ENCODE measurements around the gene CPS1.

The CPS1 gene

DNA sequence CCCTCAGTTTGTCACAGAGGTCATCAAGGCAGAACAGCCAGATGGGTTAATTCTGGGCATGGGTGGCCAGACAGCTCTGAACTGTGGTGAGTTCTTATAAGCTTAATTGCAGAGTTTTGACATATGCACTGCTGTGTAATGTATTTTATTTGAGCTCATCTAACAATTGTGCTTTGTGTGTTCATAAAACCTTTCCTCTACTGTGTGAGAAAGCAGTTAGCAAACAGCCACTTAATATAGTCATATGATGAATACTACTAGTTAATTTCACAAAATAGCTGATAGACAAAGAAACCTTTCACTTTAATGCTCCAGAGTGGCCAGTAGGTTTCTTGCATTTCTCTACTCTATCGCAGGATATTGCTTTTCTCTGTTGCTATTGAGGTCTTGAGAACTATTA is 43.1 kb downstream of the CPS1 start:
- no peak for DNase-seq (ENCODE audit: extremely low read depth in 1 of 2, low read depth in 1 of 2)

DNA sequence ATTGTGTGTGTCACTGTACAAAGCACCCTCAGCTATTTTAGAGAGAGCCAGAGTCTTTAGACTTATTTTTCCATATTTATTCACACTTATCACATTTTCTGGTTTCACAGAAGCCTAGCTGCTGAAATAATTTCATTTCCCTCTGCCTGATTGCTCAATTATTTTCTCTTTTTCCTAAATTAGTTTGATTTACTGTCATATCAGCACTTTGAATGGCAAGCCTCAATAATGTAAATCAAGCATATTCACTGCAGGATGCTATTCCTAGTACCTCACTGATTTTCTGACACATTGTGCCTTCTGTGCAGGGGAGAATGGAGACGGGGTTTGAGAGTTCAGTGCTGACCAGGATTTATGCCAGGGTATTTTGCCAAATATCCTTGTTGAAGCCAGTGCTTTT is 48.3 kb downstream of the CPS1 start:
- no peak for DNase-seq (ENCODE audit: extremely low read depth in 1 of 2, low read depth in 1 of 2)

DNA sequence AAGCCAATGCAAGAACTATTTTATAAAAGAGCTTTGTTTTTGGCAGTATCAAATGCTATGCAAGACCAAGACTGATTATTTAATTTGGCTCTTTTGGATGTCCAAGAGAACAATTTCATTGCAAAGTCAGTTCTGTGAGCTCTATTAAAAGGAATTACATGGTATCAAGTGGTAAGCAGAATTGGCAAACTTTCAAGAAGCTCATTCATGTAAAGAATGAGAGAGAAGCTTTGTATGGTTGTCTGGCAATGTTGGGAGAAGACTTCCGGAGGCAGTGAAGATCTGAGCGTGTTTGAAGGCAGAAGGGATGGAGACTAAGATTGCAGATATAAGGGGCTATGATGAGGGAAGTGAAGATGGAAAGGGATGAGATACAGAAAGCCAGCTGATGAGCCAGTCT is 49.6 kb downstream of the CPS1 start:
- no peak for DNase-seq (ENCODE audit: extremely low read depth in 1 of 2, low read depth in 1 of 2)

DNA sequence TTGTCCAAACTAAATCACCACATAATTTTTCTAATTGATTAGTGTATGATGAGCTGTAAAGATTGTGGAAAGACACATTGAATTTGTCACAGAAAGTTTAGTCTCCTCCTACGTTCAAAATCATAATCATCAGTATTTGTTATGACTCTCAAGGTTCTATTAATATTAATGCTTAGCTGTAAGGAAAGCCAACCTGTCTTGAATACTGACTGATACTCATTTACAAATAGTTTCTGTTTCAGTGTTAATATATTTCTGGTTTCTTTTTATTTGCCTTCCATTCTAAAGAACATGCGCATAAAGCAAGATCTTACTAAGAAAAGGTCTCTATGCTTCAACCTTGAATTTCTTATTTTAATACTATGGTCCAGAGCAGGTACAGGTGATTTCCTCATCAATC is 55.1 kb downstream of the CPS1 start:
- DNase-seq (ENCODE audit: extremely low read depth in 1 of 2, low read depth in 1 of 2): no peak

DNA sequence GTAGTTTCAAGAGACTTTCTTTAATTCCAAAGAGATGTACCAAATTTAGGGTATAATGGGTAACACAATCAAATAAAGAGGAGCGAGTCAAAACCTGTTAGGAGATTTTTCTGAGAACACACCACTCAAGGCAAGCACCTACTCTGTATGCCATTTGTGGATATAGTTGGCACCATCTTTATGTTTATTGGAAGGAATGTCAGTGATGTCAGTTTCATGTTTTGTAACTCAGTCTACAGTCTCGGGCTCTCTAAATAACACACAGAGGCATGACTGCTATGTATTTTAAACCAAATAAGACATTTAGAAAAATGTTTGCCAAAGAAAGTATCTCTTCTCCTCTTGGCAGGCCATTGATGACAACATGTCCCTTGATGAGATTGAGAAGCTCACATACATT is 59.7 kb downstream of the CPS1 start:
- no peak for DNase-seq (ENCODE audit: extremely low read depth in 1 of 2, low read depth in 1 of 2)

DNA sequence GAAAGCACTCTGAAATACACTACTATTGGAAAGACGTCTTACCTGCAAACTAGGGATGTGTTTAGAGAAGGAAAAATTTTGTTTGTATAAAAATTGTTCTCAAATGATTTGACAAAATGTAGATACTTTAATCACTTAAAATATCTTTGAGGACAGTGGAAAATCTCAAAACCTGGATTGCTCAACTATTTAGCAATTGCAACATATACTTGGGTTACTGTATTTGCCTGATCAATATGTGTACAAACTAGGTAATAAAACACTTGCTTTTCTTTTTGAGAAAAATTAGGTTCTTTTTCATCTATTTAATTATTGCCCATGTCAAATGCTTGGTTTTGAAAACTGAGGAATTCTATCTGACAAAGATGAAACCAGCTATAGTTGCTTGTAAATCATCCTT is 60.9 kb downstream of the CPS1 start:
- DNase-seq (ENCODE audit: extremely low read depth in 1 of 2, low read depth in 1 of 2): no peak

DNA sequence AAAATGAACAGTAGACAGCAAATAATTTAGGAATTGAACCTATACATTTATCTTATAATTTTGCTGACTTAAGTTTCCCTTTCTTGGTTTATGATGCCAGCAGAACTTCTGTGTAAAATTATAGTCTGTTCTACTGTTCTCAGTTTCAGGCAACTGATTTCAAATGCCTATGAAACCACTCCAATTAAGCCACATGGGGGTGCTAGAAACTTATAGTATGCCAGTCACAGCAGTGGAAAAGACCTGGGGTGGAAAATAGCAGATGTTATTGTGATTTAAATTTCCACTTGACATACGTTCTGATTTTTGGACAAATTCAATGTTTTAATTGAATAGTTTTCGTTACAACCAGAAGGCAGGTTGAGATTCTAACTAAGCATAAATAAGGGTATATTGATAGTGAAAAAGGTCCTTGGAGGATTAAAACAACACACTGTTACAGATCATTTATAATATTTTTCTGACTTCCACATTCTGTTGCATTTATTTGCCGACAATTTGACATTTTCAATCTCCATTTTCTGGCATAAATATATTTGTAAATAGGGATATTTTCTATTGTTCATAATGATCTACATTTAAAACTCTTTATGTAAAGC is 61.4 kb downstream of the CPS1 start:
- DNase-seq (ENCODE audit: extremely low read depth in 1 of 2, low read depth in 1 of 2): no peak

DNA sequence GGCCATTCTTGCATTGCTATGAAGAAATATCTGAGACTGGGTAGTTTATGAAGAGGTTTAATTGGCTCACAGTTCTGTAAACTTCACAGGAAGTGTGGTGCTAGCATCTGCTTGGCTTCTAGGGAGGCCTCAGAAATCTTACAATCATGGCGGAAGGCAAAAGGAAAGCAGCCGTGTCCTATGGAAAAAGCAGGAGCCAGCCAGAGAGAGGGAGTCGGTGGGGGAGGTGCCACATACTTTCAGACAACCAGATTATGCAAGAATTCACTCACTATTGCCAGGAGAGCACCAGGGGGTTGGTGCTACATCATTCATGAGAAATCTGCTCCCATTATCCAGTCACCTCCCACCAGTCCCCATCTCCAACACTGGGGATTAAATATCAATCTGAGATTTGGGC is 64.1 kb downstream of the CPS1 start:
- no peak for DNase-seq (ENCODE audit: extremely low read depth in 1 of 2, low read depth in 1 of 2)

DNA sequence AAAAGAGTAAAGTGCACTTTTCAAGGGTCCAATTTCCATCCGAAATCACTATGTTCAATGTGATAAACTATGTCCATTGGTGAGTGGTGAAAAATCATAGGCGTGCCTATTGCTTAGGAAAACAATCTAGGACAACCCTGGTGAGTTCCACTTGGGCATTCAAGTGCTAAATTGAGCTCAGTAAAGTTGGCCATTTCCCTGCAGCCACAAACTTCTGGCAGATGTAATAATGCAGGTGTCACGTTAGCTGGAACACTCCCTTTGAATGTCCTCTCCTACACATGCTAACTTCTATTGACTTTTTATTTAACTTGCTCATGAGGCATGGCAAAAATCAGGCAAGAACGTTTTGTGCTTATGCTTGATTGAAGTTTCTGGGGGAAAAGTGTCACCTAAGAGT is 67.1 kb downstream of the CPS1 start:
- DNase-seq (ENCODE audit: extremely low read depth in 1 of 2, low read depth in 1 of 2): no peak

DNA sequence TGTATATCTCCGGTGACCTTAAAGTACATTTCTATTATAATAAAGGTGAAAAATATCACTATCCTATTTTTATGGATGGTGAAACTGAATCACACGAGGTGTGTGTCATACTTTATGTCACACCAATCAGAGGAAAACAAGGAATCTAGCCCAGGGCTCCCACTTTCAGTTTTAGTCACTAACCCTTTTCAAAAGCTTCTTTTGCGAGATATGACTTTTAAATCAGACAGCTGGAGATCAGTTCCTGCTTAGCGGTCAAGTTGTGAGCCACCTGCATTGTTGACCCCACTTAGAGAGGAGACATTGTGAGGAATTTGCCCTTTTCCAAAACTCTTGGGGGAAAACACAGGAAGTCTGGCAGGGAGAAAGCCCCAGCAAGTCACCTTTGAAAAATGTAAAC is 70.5 kb downstream of the CPS1 start:
- no peak for DNase-seq (ENCODE audit: extremely low read depth in 1 of 2, low read depth in 1 of 2)

DNA sequence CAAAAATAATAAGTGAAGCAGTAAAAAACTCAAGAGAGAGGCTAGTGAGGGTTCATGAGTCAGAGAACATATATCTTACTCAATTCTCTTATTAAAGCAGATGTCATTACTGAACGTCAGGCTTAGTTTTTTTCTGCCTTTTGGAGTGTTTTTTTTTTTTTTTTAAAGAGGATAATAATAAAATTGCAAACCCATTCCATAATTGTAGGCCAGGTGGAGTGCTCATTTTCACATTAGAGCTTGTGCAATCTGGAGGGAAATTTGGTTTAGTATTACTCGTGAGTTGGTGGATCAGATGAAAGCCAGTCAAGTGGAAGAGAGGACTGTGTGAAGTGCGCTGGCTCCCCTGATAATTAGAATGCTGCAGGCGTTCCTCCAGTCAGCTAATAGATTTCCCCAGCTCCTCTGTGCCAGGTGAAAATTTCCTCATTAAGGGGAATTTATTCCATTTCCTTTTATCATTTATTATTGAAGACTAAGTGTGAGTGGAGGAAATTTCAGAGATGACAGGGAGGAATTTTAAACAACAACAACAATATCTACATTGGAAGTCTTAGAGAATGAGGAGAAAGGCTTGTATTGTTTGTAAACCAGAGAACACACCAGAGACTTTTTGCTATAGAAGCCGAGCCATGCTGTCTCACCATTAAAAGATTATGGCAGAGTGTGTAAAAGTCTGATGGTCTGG is 74.6 kb downstream of the CPS1 start:
- no peak for DNase-seq (ENCODE audit: extremely low read depth in 1 of 2, low read depth in 1 of 2)

DNA sequence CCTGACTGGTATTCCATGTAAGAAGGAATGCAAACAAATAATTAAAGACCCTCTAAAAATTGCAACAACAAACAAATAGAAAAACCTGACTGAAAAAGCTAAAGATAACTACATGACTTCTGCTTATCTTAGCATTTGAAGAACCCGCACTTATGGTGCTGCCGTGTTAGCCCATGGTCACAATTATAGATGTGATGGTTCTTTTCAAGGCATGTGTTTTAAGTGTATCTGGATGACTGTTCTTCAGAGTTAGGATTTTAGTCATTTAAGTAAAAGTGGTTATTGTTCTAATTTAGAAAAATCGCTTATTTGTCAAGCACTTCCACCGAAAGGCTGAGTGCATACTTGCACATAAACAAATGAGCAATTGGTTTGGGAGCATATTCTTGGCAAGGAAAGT is 77.3 kb downstream of the CPS1 start:
- no peak for DNase-seq (ENCODE audit: extremely low read depth in 1 of 2, low read depth in 1 of 2)

DNA sequence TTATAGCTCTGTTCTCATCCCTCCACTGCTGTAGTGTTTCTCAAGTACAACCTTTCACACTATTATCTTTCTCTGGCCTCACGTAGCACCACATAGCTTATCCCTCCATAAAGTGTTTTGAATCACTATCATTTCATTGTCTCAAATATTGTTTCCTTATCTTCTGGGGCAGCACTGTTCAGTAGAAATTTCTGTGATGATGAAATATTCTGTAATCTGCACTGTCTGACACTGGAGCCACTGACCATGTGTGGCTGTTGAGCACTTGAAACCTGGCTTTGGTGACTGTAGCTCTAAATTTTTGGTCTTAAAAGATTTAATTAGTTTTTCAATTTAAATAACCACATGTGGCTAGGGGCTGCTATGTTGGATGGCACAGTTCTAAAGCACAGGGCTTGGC is 78.9 kb downstream of the CPS1 start:
- no peak for DNase-seq (ENCODE audit: extremely low read depth in 1 of 2, low read depth in 1 of 2)

DNA sequence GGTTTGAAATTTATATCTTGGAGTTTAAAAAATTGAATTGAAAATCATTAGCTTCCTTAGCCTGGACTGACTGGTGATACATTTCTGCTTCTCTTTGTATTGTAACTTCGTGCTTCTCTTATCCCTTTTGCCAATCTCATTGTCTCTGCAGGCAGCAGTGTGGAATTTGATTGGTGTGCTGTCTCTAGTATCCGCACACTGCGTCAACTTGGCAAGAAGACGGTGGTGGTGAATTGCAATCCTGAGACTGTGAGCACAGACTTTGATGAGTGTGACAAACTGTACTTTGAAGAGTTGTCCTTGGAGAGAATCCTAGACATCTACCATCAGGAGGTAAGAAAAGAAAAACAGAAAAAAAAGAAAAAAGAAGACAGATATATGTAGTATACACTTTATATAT is 85.9 kb downstream of the CPS1 start:
- no peak for DNase-seq (ENCODE audit: extremely low read depth in 1 of 2, low read depth in 1 of 2)

DNA sequence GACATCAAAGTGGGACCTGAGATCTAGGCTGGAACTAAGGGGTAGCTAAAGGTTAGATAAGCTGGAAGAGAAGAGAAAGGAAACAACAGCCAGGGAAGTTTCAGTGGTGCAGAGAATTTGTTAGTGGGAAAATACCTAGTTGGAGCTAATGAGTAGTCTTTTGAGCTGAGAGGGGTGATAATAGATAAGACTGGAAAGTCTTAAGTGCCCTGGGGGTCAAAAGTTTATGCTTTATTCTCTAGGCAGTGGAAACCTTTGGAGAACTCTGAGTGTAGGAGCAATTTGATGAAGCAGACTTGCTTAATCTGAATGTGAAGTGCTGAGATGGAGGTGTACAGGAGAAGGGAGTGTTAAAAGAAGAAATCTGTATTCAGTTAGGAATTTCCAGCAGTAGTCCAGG is 90.8 kb downstream of the CPS1 start:
- no peak for DNase-seq (ENCODE audit: extremely low read depth in 1 of 2, low read depth in 1 of 2)

DNA sequence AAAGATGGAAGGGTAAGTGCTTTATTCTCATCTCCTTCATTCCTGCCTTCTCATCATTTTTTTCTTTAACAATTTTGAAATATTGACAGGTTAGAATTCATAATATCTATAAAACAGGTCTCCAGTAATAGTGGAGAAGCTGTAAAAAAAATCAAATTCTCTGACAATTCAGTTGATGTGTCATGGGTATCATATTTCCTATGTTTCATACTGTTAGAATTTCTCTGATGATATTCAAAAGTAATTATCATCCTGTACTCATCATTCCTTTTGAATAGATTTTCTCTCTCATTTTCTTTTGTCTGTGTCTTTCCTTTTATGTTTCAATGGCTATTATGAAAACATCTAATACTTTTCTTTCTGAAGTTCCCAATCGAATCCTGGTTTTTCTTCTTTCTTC is 97.7 kb downstream of the CPS1 start:
- no peak for DNase-seq (ENCODE audit: extremely low read depth in 1 of 2, low read depth in 1 of 2)

DNA sequence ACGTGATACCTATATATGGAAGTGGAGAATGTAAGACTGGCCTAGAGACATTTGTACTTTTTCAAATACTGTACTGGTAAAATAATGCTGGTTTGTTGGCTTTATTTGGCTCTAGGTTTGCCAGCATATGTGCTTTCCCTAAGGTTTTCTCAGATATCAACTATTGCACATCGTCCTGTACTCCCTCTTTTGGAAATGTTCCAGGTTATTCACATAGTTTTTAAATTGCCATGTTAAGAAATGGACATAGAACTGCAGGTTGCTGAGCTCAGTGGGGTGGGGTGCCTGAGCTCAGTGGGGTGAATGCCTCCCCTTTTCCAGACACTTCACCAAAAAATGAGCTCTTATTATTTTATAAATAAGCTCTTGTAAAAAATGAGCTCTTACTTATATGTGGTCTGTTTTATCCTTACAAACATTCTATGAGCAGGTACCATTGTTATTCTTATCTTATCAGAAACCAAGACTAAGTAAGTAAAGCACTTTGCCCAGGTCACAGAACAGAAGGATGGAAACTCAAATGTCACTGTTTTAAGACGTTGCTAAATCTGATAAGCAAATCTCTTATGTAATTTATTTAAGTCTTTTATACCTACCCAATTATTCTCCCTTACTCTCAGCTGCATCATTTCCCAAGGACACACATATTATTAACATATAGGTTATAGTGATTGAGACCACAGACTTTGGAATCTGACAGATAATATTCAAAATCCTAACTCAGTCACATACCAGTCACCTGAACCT is 99.0 kb downstream of the CPS1 start:
- DNase-seq (ENCODE audit: extremely low read depth in 1 of 2, low read depth in 1 of 2): no peak

DNA sequence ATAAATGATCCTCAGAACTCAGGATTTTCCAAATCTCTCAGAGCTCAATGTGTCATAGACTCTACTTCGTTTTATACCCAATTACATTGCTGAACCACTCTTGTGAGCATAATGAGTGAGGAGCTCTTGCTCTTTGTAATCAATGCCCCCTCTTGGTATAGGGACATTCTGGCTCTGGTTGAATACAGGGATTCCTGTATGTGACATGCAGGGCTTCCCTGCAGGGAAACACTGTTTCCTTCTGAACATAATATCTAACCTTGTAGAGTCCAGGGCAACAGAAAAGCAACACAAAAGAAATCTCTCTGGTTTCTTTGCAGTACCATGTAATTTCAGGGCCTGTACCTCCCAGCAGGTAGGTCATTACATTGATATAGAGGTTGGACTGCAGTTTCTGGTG is 101.5 kb downstream of the CPS1 start:
- DNase-seq (ENCODE audit: extremely low read depth in 1 of 2, low read depth in 1 of 2): no peak

DNA sequence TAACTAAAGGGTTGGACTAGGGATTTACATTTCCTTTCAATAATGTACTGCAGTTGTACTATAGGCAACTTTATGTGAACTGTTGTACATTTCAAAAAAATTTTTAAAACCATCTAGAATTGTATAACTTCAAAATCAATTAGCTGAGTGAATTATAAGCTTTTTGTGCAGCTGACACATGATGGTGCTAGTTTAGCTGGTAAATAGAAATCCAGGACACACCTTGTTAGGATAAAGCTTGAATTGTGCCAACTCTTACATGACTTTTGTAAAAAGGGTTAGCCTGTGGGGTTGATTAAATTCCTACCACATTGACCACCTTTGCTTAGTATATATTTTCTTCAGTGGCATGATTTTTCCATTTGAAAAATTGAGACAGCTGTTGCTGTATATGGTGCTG is 104.4 kb downstream of the CPS1 start:
- DNase-seq (ENCODE audit: extremely low read depth in 1 of 2, low read depth in 1 of 2): no peak

DNA sequence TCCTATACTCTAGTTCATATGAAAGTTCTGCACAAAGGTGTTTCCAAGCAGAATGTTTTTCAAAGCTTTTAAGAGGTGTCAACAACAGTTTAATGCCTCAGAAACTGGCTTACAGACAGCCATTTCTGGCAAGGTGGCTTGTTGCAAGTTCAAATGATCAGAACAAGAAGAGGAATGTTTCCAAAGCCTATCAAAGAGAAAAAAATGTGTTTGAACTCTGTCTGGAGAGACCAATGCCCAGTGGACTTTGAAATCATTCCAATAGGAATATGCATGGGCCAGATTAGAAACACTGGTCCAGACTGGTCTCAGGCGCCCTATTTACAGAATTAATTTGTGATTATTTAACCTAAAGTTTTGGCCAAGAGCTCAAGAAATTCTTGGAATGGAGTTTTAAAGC is 106.2 kb downstream of the CPS1 start:
- DNase-seq (ENCODE audit: extremely low read depth in 1 of 2, low read depth in 1 of 2): no peak

DNA sequence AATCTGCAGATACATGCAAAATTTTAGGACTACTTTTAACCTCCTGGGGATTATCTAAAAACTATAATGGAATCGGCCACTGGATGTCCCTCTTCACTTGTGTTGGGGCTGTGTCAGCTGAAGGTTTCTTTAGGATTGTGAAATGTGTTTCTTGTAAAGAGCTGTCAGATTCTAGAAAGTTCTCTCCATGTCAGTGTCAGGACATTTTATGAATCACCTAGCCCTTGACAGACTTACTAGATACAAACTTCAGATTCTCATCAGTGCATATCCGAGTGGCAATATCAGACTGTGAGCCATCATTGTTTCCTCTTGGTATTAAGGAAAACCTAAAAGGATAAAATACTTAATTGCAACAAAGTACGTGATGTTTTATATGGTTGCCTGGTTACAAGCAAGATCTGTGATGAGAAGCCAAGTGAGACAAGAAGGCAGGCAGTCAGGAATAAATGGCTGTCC is 107.3 kb downstream of the CPS1 start:
- no peak for DNase-seq (ENCODE audit: extremely low read depth in 1 of 2, low read depth in 1 of 2)

DNA sequence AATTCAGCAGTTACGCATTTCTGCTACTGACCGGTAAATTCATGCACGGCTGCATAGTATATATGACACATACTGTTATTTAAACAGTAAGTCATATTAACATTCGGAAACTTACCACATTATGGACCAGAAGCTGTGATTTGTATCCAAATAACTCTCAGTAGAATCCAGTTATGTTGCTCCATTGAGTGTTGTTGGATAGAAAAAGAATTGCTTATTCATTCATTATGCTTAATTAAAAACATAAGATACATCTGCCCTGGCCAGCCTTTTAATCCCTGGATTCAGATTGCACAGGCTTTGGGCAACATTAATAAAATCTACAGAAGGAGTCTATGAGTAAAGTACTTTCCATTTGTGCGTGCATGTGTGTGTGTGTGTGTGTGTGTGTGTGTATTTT is 111.3 kb downstream of the CPS1 start:
- DNase-seq (ENCODE audit: extremely low read depth in 1 of 2, low read depth in 1 of 2): no peak
